Astrocyte (in vitro differentiated cells and primary cell): ENCODE data around the gene PPFIA3. TPM values are rescaled to one million over a fixed set of nuclear protein-coding genes. Genes with fewer than 3 reads are reported as not detected.

ENCODE experiments used
- DNase-seq: peaks from one replicate; pipeline ENCODE4 v3.0.0-alpha.2; 2010; ENCODE audit warnings: low read depth
- FAIRE-seq: peaks from 2 replicates; lab custom pipeline; 2011; peaks lifted over from hg19 to GRCh38; lab: Jason Lieb, UNC
- H2AFZ ChIP-seq: 2 replicates; pipeline ENCODE4 v1.6.0; 2012; ENCODE audit warnings: low read depth, low read length, inconsistent platforms
- H3K27ac ChIP-seq: 2 replicates; pipeline ENCODE4 v1.5.1; 2011; ENCODE audit warnings: low read depth, low read length, inconsistent platforms
- H3K27me3 ChIP-seq: 2 replicates; pipeline ENCODE4 v1.6.0; 2011; ENCODE audit warnings: low read length, inconsistent platforms; ENCODE audit not compliant: insufficient read depth
- H3K36me3 ChIP-seq: 2 replicates; pipeline ENCODE4 v1.5.1; 2011; ENCODE audit warnings: low read length, inconsistent platforms; ENCODE audit not compliant: insufficient read depth
- H3K4me1 ChIP-seq: 2 replicates; pipeline ENCODE4 v1.5.1; 2011; ENCODE audit warnings: low read length, inconsistent platforms; ENCODE audit not compliant: insufficient read depth
- H3K4me2 ChIP-seq: 2 replicates; pipeline ENCODE4 v1.6.0; 2012; ENCODE audit warnings: low read length, inconsistent platforms
- H3K4me3 ChIP-seq: 2 replicates; pipeline ENCODE4 v1.5.1; 2011; ENCODE audit warnings: low read depth, mild to moderate bottlenecking, low read length, inconsistent platforms; ENCODE audit not compliant: insufficient read depth
- H3K79me2 ChIP-seq: 2 replicates; pipeline ENCODE4 v1.6.0; 2012; ENCODE audit warnings: mild to moderate bottlenecking, low read length, inconsistent platforms; ENCODE audit not compliant: insufficient read depth
- H3K9ac ChIP-seq: 2 replicates; pipeline ENCODE4 v1.6.0; 2012; ENCODE audit warnings: mild to moderate bottlenecking, low read length, inconsistent platforms
- H3K9me3 ChIP-seq: 2 replicates; pipeline ENCODE4 v1.5.1; 2012; ENCODE audit warnings: low read depth, mild to moderate bottlenecking, low read length, inconsistent platforms; ENCODE audit not compliant: insufficient read depth
- H4K20me1 ChIP-seq: 2 replicates; pipeline ENCODE4 v1.6.0; 2012; ENCODE audit warnings: low read length, inconsistent platforms; ENCODE audit not compliant: insufficient read depth
- H3K27ac Mint-ChIP-seq: one replicate; pipeline ENCODE4 v1.8.0; 2021; ENCODE audit warnings: mild to moderate bottlenecking, mixed read lengths; ENCODE audit not compliant: unreplicated experiment
- H3K27me3 Mint-ChIP-seq: one replicate; pipeline ENCODE4 v1.8.0; 2021; ENCODE audit warnings: low read depth, mixed read lengths; ENCODE audit not compliant: unreplicated experiment
- H3K36me3 Mint-ChIP-seq: one replicate; pipeline ENCODE4 v1.8.0; 2021; ENCODE audit warnings: low read depth, mixed read lengths; ENCODE audit not compliant: unreplicated experiment
- H3K4me1 Mint-ChIP-seq: one replicate; pipeline ENCODE4 v1.8.0; 2021; ENCODE audit warnings: low read depth, mixed read lengths; ENCODE audit not compliant: unreplicated experiment
- H3K4me3 Mint-ChIP-seq: one replicate; pipeline ENCODE4 v1.8.0; 2021; ENCODE audit warnings: mild to moderate bottlenecking, moderate library complexity, mixed read lengths; ENCODE audit not compliant: unreplicated experiment
- H3K9me3 Mint-ChIP-seq: one replicate; pipeline ENCODE4 v1.8.0; 2021; ENCODE audit warnings: mild to moderate bottlenecking, mixed read lengths; ENCODE audit not compliant: unreplicated experiment
- EZH2 ChIP-seq: IDR thresholded peaks from 2 replicates; pipeline ENCODE4 v1.6.1; 2012; ENCODE audit warnings: mild to moderate bottlenecking, low read length, inconsistent platforms; ENCODE audit not compliant: insufficient read depth
- total RNA-seq: library from RNA; stranded (reverse); gene quantifications from 2 replicates; pipeline ENCODE4 v1.2.1, GENCODE V29; 2021
- TF ChIP-seq, protein P1 (sequence below): IDR thresholded peaks from 2 replicates; pipeline ENCODE4 v1.5.1; 2011; ENCODE audit warnings: low read depth, mild to moderate bottlenecking, inconsistent platforms, low read length, moderate library complexity; ENCODE audit not compliant: insufficient read depth

Gene PPFIA3
- total RNA-seq, 1 donor from 2014 or later = 9.2 TPM

DNA sequence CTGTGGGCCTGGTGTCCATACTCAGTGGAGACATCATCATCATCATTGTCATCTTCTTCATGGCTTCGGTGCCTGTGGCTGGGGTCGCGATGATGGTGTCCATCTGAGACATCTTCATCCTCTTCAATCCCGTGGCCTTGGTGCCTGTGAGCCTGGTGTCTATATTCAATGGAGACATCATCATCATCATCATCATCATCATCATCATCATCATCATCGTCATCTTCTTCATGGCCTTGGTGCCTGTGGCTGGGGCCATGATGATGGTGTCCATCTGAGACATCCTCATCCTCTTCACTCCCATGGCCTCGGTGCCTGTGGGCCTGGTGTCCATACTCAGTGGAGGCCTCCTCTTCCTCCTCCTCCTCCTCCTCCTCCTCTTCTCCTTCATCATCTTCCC lies 34.9 kb downstream of the PPFIA3 start:
- Histone ChIP-seq H3K4me2 (no peak overlapping the region), H3K4me1 (peaks cover 13% of the 10 kb centered on the region), H3K36me3 (no peaks in the 10 kb centered on the region), H3K9ac (no peak overlapping the region), H3K4me3 (no peak overlapping the region), H3K9me3 (no peaks in the 10 kb centered on the region), H2AFZ (no peak overlapping the region), H3K27ac (no peak overlapping the region), H4K20me1 (peaks cover 7% of the 10 kb centered on the region), H3K27me3 (peaks cover 2% of the 10 kb centered on the region), H3K79me2 (peaks cover 9% of the 10 kb centered on the region)
- Mint-ChIP-seq H3K4me3 (no peak overlapping the region), H3K9me3 (peaks cover 19% of the 10 kb centered on the region), H3K4me1 (no peaks in the 10 kb centered on the region), H3K36me3 (peaks cover 9% of the 10 kb centered on the region), H3K27ac (no peak overlapping the region), H3K27me3 (peaks cover 36% of the 10 kb centered on the region)
- no peak for TF ChIP-seq EZH2
- TF ChIP-seq, protein P1, sequence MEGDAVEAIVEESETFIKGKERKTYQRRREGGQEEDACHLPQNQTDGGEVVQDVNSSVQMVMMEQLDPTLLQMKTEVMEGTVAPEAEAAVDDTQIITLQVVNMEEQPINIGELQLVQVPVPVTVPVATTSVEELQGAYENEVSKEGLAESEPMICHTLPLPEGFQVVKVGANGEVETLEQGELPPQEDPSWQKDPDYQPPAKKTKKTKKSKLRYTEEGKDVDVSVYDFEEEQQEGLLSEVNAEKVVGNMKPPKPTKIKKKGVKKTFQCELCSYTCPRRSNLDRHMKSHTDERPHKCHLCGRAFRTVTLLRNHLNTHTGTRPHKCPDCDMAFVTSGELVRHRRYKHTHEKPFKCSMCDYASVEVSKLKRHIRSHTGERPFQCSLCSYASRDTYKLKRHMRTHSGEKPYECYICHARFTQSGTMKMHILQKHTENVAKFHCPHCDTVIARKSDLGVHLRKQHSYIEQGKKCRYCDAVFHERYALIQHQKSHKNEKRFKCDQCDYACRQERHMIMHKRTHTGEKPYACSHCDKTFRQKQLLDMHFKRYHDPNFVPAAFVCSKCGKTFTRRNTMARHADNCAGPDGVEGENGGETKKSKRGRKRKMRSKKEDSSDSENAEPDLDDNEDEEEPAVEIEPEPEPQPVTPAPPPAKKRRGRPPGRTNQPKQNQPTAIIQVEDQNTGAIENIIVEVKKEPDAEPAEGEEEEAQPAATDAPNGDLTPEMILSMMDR = no peak
- DNase-seq (no peak), FAIRE-seq (no peak)

DNA sequence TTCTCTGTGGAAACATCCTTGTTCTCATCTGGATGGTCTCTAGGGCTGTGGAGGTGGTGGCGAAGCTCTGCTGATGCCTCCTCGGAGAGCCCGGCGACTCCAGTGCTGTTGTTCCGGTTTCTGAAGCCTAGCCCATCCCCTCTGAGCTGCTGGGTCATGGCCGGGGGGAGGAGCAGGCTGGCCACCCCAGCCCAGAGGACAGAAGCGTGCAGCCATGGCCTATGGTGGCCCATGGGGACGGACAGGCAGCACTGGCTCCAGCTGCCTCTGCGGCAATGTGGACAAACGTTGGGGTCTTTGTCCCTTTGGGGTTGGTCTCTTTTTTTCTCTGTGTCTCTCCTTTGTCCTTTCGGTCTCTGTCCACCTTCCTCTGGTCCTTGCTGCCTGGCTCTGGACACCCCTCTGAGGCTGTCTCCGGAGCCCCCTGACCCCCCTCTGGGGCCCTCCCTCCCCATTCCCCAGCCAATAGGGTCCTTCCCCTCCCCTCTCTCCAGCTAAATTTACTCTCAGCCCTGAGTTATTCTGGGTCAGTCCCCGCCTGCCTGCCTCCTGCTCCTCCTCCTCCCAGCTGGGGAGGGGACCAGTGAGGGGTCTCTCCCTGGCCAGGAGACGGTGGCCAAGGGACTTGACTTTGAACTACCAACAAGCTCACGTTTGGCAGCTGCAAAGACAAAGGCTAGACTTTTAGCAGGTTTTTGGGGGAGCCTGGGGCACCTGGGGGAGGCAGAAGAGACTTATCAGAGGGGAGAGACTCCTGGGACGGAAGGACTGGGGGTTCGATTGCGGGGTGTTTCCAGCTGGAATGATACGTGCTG lies 35.9 kb downstream of the PPFIA3 start, which contains the start of gene HRC:
TSS of gene HRC (minus strand) at position 392 of the 815 bp plus-strand sequence. CDS start at position 233, 159 bp downstream.
- H3K9me3 Mint-ChIP-seq = peaks cover 19% of the 10 kb centered on the region
- Histone ChIP-seq H3K4me2 (no peak within 1 kb of the TSS), H3K79me2 (peaks cover 11% of the 10 kb centered on the region), H3K9ac (no peak within 1 kb of the TSS), H3K9me3 (no peaks in the 10 kb centered on the region), H3K27ac (no peak within 1 kb of the TSS), H3K4me1 (peaks cover 13% of the 10 kb centered on the region), H4K20me1 (peaks cover 16% of the 10 kb centered on the region), H3K36me3 (no peaks in the 10 kb centered on the region), H3K27me3 (peaks cover 2% of the 10 kb centered on the region), H2AFZ (no peak within 1 kb of the TSS), H3K4me3 (no peak within 1 kb of the TSS)
- DNase-seq (no peak), FAIRE-seq (no peak)
- peaks cover 13% of the 10 kb centered on the region for H3K36me3 Mint-ChIP-seq
- no peak for TF ChIP-seq EZH2
- TF ChIP-seq, protein P1 = no peak
- peak within 1 kb of the TSS; percentile 27 for H3K4me3 Mint-ChIP-seq
- peak within 1 kb of the TSS; percentile 73 for H3K27ac Mint-ChIP-seq
- H3K4me1 Mint-ChIP-seq = no peaks in the 10 kb centered on the region
- peaks cover 36% of the 10 kb centered on the region for H3K27me3 Mint-ChIP-seq
